22Rv1 (cell line): Measurements from ENCODE around the gene ACTR6.
"Not testable (repeated sequence)": the region's sequence is repeated elsewhere in the genome, so short reads cannot be mapped to it uniquely, and the experiment has no call there.

Experiments used
- H3K27ac ChIP-seq: fragments of 450-650 bp; 2 replicates; pipeline ENCODE4 v1.5.1; 2017
- CTCF ChIP-seq: fragments of 450-650 bp; IDR thresholded peaks from 2 replicates; pipeline ENCODE4 v1.5.1; 2017; ENCODE audit warnings: mild to moderate bottlenecking
- ZFX ChIP-seq: fragments of 450-650 bp; IDR thresholded peaks from 2 replicates; pipeline ENCODE4 v1.6.1; 2017; ENCODE audit warnings: antibody characterized with exemption, borderline replicate concordance

The ACTR6 gene

GRCh38 chr12:100225491-100225890 is 24.9 kb downstream of the ACTR6 start:
- H3K27ac ChIP-seq = no peak overlapping the region
- TF ChIP-seq ZFX = no peak
- no peak for TF ChIP-seq CTCF

- TF ChIP-seq ZFX = no peak
- peak; percentile 88 for TF ChIP-seq CTCF
- peak overlapping the region; percentile 81 for H3K27ac ChIP-seq
These were observed 28.5 kb downstream of the ACTR6 start for GRCh38 chr12:100229036-100229635.

- H3K27ac ChIP-seq = peak overlapping the region; percentile 81
These were observed 29.3 kb downstream of the ACTR6 start for GRCh38 chr12:100229876-100230275.

GRCh38 chr12:100231873-100232272 is 31.3 kb downstream of the ACTR6 start:
- not testable (repeated sequence) for H3K27ac ChIP-seq

More at GRCh38 chr12:100229876-100230275, 29.3 kb downstream of the ACTR6 start:
- TF ChIP-seq ZFX = no peak
- no peak for TF ChIP-seq CTCF

- no peak overlapping the region for H3K27ac ChIP-seq
- TF ChIP-seq ZFX (no peak), CTCF (no peak)
These were observed 33.6 kb downstream of the ACTR6 start for GRCh38 chr12:100234166-100234565.

- TF ChIP-seq ZFX = no peak
- peak; percentile 97 for TF ChIP-seq CTCF
- no peak overlapping the region for H3K27ac ChIP-seq
These were observed 34.1 kb downstream of the ACTR6 start for GRCh38 chr12:100234591-100235304.

GRCh38 chr12:100238801-100239200 is 38.2 kb downstream of the ACTR6 start:
- TF ChIP-seq ZFX (no peak), CTCF (no peak)
- H3K27ac ChIP-seq = no peak overlapping the region
